T-cell (primary cell): ENCODE data around the gene BCAS3. TPM values are rescaled to one million over a fixed set of nuclear protein-coding genes. Genes with fewer than 3 reads are reported as not detected.
A peak's percentile ranks its signal among the peaks of the same experiment; 100 is the strongest.

Experiments
- ATAC-seq, 4 experiments: fragments of 200-7000 bp in 3 of 4; fragments of 150-1000 bp in 1 of 4; cut with Tn5 transposase; replicated peaks in 1 of 4; 1 replicate in 3 of 4; 2 replicates in 1 of 4; pipeline ENCODE4 v1.10.0; 2021; ENCODE audit warnings: moderate library complexity in 3 of 4, mild to moderate bottlenecking in 2 of 4, moderate number of reproducible peaks in 1 of 4
- CTCF ChIA-PET, 2 donors: fragments of 300-600 bp; sonication (Branson Sonifier 250); formaldehyde crosslinking; loops; one replicate each; lab custom pipeline; 2022; ENCODE audit warnings: antibody characterized with exemption in 2 of 2; lab: Charles Lee
- POLR2A ChIA-PET, 2 donors: fragments of 300-600 bp; sonication (Branson Sonifier 250); formaldehyde crosslinking; loops; one replicate each; lab custom pipeline; 2022; ENCODE audit warnings: antibody characterized with exemption in 2 of 2; lab: Charles Lee
- DNase-seq, 35 experiments: peaks; one replicate each; pipeline versions ENCODE4 v3.0.0 to v3.0.0-alpha.2; 2013 to 2023
- H3K27ac ChIP-seq: one replicate; pipeline ENCODE4 v1.5.1; 2013; ENCODE audit warnings: low read length
- H3K27me3 ChIP-seq, 2 experiments: replicated peaks in 1 of 2; 1 replicate in 1 of 2; 2 replicates in 1 of 2; pipeline versions ENCODE4 v1.6.1 to v1.7.0; 2013; ENCODE audit warnings: low read length in 1 of 2, mixed read lengths in 1 of 2; ENCODE audit not compliant: control insufficient read depth in 2 of 2, insufficient read depth in 2 of 2; ENCODE audit errors: extremely low read depth in 1 of 2
- H3K36me3 ChIP-seq, 2 donors: 1 replicate in 1 of 2; 2 replicates in 1 of 2; pipeline versions ENCODE4 v1.6.1 to v1.7.0; 2013; ENCODE audit warnings: low read length in 1 of 2; ENCODE audit not compliant: control insufficient read depth in 2 of 2, insufficient read depth in 1 of 2; ENCODE audit errors: extremely low read depth in 1 of 2
- H3K4me1 ChIP-seq, 2 experiments: 1 replicate in 1 of 2; 2 replicates in 1 of 2; pipeline versions ENCODE4 v1.6.1 to v1.7.0; 2013; ENCODE audit warnings: low read length in 2 of 2, mixed read lengths in 1 of 2; ENCODE audit not compliant: insufficient read depth in 2 of 2, control insufficient read depth in 1 of 2; ENCODE audit errors: extremely low read depth in 1 of 2
- H3K4me3 ChIP-seq, 2 donors: 1 replicate in 1 of 2; 2 replicates in 1 of 2; pipeline versions ENCODE4 v1.5.1 to v1.7.0; 2013; ENCODE audit warnings: mild to moderate bottlenecking in 2 of 2, low read length in 1 of 2, moderate library complexity in 1 of 2; ENCODE audit not compliant: control insufficient read depth in 1 of 2; ENCODE audit errors: extremely low read depth in 1 of 2
- H3K9me3 ChIP-seq: 2 replicates; pipeline ENCODE4 v1.7.0; 2013
- H3K27ac Mint-ChIP-seq, 2 donors: one replicate each; pipeline ENCODE4 v1.8.0; 2020 to 2021; ENCODE audit warnings: mild to moderate bottlenecking in 2 of 2, mixed read lengths in 2 of 2
- H3K27me3 Mint-ChIP-seq, 2 donors: one replicate each; pipeline ENCODE4 v1.8.0; 2021 to 2022; ENCODE audit warnings: mixed read lengths in 2 of 2
- H3K36me3 Mint-ChIP-seq: one replicate; pipeline ENCODE4 v1.8.0; 2021; ENCODE audit warnings: mixed read lengths
- H3K4me1 Mint-ChIP-seq, 3 donors: one replicate each; pipeline ENCODE4 v1.8.0; 2020 to 2022; ENCODE audit warnings: mixed read lengths in 3 of 3, mild to moderate bottlenecking in 1 of 3
- H3K4me3 Mint-ChIP-seq, 3 donors: one replicate each; pipeline ENCODE4 v1.8.0; 2020 to 2022; ENCODE audit warnings: mild to moderate bottlenecking in 3 of 3, mixed read lengths in 3 of 3, moderate library complexity in 3 of 3
- H3K9me3 Mint-ChIP-seq, 3 donors: one replicate each; pipeline ENCODE4 v1.8.0; 2020 to 2022; ENCODE audit warnings: mixed read lengths in 3 of 3
- WGBS: methylation state at CpG from one replicate; pipeline ENCODE4 v1.1.5; 2013; ENCODE audit warnings: missing lambda C conversion rate; ENCODE audit not compliant: insufficient coverage; 5-methylcytosine and 5-hydroxymethylcytosine counted together
- total RNA-seq, 35 experiments: library from RNA in 6 of 35; stranded (reverse) in 6 of 35; fragments of 120-200 nt in 1 of 35; gene quantifications; one replicate each; pipeline versions ENCODE4 v1.2.1 to v1.2.4 and lab custom pipeline; 2013 to 2026

The BCAS3 gene
- total RNA-seq, 5 donors from 2014 or later (not counting 1 experiment from before 2014, with no cell fraction given): 33.8 to 57.8 (median 38.1) TPM

DNA sequence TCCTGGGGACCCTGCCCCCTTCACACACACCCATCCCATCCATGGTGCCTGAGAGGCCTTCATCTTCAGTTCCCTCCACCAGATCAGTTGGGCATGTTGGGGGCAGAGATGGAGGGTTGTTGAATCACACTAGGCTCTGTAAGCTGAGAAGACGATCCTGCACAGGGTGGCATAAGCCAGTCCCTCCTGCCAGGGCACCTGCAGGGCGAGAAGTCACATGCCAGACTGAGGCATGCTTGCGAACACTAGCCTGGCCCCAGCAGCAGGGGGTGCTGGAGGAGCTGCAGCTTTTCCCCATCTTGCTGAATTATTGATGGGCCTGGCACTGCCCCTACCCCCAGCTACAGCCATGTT lies 715.9 kb downstream of the BCAS3 start:
- DNase-seq: no peak
- Mint-ChIP-seq H3K27me3 (peaks cover 15 to 35% of the 10 kb centered on the region in 2 donors), H3K36me3 (peaks cover 9% of the 10 kb centered on the region), H3K4me1 (peaks cover 16 to 22% (median 20%) of the 10 kb centered on the region in 3 donors), H3K27ac (no peak overlapping the region), H3K4me3 (no peak overlapping the region), H3K9me3 (no peaks in the 10 kb centered on the region)
- H3K4me1 ChIP-seq: peaks cover 6 to 28% of the 10 kb centered on the region in 2 experiments
- peaks cover 6 to 75% of the 10 kb centered on the region in 2 experiments for H3K27me3 ChIP-seq
- no peak for ATAC-seq
- no peaks in the 10 kb centered on the region for H3K9me3 ChIP-seq
- 67% methylated on average over 1 of the region's 3 CpGs for WGBS
- H3K27ac ChIP-seq: no peak overlapping the region
- POLR2A ChIA-PET: no interaction called here
- CTCF ChIA-PET: no interaction called here
- no peaks in the 10 kb centered on the region for H3K36me3 ChIP-seq
- no peak overlapping the region for H3K4me3 ChIP-seq

DNA sequence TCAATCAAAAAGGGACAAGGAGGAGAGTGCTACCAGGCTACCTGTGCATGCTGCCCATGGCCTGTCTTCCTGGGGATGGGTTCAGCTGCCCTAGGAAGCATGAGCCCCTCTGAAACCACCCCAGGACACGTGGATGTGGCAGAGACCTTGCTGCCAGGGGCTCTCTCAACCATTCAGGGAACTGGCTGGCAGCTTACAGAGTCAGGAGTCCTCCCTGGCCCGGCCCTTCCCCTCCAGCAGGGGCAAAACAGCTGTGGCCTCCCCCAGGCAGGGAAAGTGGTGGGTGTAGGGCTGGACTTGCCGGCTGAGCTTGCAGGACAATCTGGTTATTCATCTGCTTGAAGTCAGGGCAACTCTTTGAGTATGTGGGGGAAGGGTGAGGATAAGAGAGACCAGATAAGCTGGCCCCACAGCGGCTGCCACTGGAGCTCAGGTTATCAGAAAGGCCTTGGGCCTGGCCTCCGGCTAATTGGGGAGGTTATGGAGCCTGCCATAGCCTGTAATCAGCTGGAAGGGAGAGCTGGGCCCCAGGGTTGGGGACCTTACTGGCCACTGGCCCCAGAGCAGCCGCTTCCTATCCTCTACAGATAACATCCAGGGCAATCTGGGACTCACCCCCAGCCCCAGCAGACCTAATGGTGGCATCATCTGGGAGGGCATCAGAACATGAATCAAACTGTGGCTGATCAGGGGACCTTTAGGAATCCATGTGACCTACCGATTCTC lies 716.4 kb downstream of the BCAS3 start:
- ATAC-seq: no peak
- Mint-ChIP-seq H3K36me3 (peaks cover 9% of the 10 kb centered on the region), H3K9me3 (no peaks in the 10 kb centered on the region), H3K4me1 (peaks cover 19 to 22% (median 21%) of the 10 kb centered on the region in 3 donors), H3K4me3 (no peak overlapping the region), H3K27me3 (peaks cover 17 to 37% of the 10 kb centered on the region in 2 donors), H3K27ac (no peak overlapping the region)
- no peaks in the 10 kb centered on the region for H3K36me3 ChIP-seq
- 87% methylated on average over 5 of the region's 7 CpGs for WGBS
- peaks cover 6 to 76% of the 10 kb centered on the region in 2 experiments for H3K27me3 ChIP-seq
- H3K4me1 ChIP-seq: peaks cover 10 to 34% of the 10 kb centered on the region in 2 experiments
- no peaks in the 10 kb centered on the region for H3K9me3 ChIP-seq
- H3K27ac ChIP-seq: no peak overlapping the region
- DNase-seq: no peak
- H3K4me3 ChIP-seq: no peak overlapping the region
- POLR2A ChIA-PET: no interaction called here
- CTCF ChIA-PET: no interaction called here

DNA sequence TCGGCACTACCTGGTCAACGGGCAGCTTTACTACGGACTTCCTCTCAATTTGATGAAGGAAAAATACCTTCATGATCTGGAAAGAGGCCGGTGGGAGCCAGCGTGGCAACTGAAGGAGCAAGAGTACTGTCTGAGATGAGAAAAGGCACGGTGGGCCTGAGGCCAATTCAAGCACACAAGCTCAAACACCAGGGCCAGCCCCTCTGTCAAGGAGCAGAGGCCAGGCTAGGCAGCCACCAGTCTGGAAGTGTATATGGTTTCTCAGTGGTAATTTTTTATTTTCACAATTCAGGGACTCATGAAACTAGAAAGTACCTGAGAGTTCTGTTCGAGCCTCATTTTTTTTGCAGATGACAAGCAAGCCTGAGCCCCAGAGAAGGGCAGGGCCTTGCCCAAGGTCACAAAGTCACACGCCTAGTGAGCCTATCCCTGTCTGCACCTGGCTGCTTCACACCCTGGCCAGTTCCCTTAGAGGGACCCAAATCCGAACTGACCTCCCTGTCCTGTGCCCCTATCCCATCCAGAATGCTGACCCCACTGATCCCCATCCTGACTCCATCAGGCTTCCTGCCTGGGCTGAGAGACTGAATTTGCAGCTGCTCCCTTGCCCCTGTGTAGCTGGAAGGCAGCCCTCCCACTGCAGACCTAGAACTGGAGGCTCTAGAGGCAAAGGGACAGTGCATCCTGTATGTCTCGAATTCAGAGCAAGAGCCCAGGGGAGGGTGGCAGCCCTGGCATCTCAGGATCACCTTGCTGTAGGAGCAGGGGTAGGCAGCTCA lies 717.2 kb downstream of the BCAS3 start:
- Histone ChIP-seq H3K36me3 (no peaks in the 10 kb centered on the region), H3K27me3 (peaks cover 6 to 75% of the 10 kb centered on the region in 2 experiments), H3K4me1 (peaks cover 10 to 34% of the 10 kb centered on the region in 2 experiments), H3K9me3 (no peaks in the 10 kb centered on the region), H3K27ac (no peak overlapping the region), H3K4me3 (no peak overlapping the region)
- Mint-ChIP-seq H3K36me3 (peaks cover 9% of the 10 kb centered on the region), H3K27me3 (peaks cover 13 to 36% of the 10 kb centered on the region in 2 donors), H3K9me3 (no peaks in the 10 kb centered on the region), H3K27ac (no peak overlapping the region), H3K4me1 (peaks cover 16 to 21% (median 17%) of the 10 kb centered on the region in 3 donors), H3K4me3 (peak overlapping the region in 1 of 3 donors; percentile 41)
- ATAC-seq (no peak), DNase-seq (no peak)
- POLR2A ChIA-PET: no interaction called here
- WGBS: 84% methylated on average over 9 of the region's 10 CpGs
- CTCF ChIA-PET: no interaction called here

DNA sequence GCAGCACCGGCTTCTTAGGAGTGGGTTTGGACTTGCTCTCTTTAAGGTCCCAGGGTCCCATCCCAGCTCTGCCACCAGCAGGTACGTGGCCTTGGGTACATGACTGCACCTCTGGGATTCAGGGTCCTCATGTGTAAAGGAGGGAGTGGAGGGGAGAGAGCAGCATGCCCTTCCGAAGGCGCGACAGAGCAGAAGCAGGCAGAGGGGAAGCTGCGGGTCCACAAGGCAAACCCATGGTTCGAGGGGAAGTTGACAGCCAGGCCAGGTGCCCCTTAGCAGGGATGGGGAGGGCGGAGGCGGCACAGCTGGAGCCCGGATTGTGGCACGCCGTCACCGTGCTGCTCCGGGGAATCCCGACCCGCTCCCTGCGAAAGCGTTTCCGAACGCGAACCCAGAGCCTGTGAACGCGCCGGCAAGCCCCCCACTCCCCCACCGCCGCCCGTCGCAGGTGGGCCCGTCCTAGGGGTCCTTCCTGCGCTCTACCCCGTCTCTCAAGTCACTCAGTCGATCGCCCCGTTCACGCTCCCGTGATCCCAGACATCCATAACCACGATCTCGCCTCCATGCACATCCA lies 717.8 kb downstream of the BCAS3 start:
- peaks cover 16 to 21% (median 17%) of the 10 kb centered on the region in 3 donors for H3K4me1 Mint-ChIP-seq
- H3K4me1 ChIP-seq: peaks cover 10 to 33% of the 10 kb centered on the region in 2 experiments
- H3K27ac Mint-ChIP-seq: peak overlapping the region in 1 of 2 donors; percentile 56
- H3K36me3 Mint-ChIP-seq: peaks cover 9% of the 10 kb centered on the region
- WGBS: 37% methylated on average over 33 of the region's 38 CpGs
- H3K4me3 Mint-ChIP-seq: peak overlapping the region in 1 of 3 donors; percentile 41
- H3K9me3 ChIP-seq: no peaks in the 10 kb centered on the region
- H3K4me3 ChIP-seq: no peak overlapping the region
- CTCF ChIA-PET: no interaction called here
- peaks cover 13 to 36% of the 10 kb centered on the region in 2 donors for H3K27me3 Mint-ChIP-seq
- no peaks in the 10 kb centered on the region for H3K36me3 ChIP-seq
- ATAC-seq (no peak), DNase-seq (no peak)
- H3K27me3 ChIP-seq: peaks cover 6 to 74% of the 10 kb centered on the region in 2 experiments
- H3K9me3 Mint-ChIP-seq: no peaks in the 10 kb centered on the region
- POLR2A ChIA-PET: no interaction called here
- no peak overlapping the region for H3K27ac ChIP-seq

DNA sequence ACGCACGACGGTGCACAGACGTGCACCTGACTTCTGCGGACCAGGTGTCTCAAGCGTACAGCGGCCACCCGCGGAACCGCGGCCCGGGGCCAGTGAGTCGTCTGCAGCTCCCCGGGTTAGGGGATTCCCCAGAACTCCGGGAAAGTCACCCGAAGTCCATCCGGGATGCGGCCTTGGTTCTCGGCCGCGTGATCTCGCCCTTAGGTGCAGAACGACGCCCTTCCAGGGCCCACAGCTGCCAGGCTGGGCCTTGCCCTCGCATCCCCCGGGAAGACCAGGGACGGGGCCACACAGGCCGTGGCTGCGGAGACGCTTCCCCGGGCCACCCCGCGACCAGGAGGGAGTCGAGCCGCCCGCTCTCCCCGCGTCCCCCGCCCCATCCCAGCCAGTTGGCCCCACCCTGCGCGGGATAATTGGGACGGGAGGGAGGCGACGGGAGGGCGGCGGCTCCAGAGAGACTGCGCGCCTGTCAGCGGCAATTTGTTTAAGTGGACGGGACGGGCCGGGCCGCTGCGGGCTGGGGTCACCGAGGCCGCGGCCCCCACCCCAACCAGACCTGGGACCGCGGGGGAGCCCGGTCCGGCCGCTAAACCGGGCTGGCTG lies 718.4 kb downstream of the BCAS3 start:
- Mint-ChIP-seq H3K9me3 (no peaks in the 10 kb centered on the region), H3K27ac (peak overlapping the region in 1 of 2 donors; percentile 56), H3K4me1 (peaks cover 19 to 27% (median 21%) of the 10 kb centered on the region in 3 donors), H3K36me3 (peaks cover 9% of the 10 kb centered on the region), H3K27me3 (peaks cover 18 to 42% of the 10 kb centered on the region in 2 donors), H3K4me3 (no peak overlapping the region)
- Histone ChIP-seq H3K27me3 (peaks cover 7 to 76% of the 10 kb centered on the region in 2 experiments), H3K4me1 (peaks cover 10 to 39% of the 10 kb centered on the region in 2 experiments), H3K4me3 (no peak overlapping the region), H3K27ac (no peak overlapping the region), H3K9me3 (no peaks in the 10 kb centered on the region), H3K36me3 (no peaks in the 10 kb centered on the region)
- DNase-seq: no peak
- no peak for ATAC-seq
- CTCF ChIA-PET: no interaction called here
- POLR2A ChIA-PET: no interaction called here
- WGBS: 14% methylated on average over 62 of the region's 63 CpGs

DNA sequence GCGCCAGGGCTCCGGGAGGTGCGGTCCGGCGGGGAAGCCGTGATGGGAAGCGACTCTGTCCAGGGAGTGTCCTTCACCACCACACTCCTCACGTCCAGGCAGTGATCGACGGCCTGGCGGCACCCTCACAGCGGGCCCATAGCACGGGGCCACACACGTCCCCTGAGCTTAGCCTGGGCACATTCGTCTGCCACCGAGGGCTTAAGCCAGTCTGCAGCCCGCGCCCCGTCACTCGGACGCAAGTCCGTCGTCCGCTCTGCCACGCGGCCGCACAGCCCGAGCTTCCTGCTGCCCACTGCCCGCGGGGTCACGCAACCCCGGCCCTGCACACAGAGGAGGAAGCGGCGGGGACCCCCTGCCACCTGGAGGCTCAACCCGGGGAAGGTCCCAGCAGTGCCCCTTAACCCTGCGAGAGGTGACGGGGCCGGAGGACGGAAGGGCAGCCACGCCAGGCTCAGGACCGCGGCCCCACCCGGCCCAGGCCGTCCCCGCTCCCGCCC lies 719.0 kb downstream of the BCAS3 start:
- POLR2A ChIA-PET: no interaction called here
- H3K27ac Mint-ChIP-seq: no peak overlapping the region
- no peak overlapping the region for H3K27ac ChIP-seq
- H3K27me3 Mint-ChIP-seq: peaks cover 24 to 47% of the 10 kb centered on the region in 2 donors
- 14% methylated on average over 46 of the region's 46 CpGs for WGBS
- no peak for DNase-seq
- H3K36me3 ChIP-seq: no peaks in the 10 kb centered on the region
- peaks cover 9 to 81% of the 10 kb centered on the region in 2 experiments for H3K27me3 ChIP-seq
- ATAC-seq: no peak
- H3K4me3 ChIP-seq: no peak overlapping the region
- H3K4me1 Mint-ChIP-seq: peaks cover 25 to 32% (median 26%) of the 10 kb centered on the region in 3 donors
- H3K4me3 Mint-ChIP-seq: no peak overlapping the region
- CTCF ChIA-PET: no interaction called here
- H3K9me3 Mint-ChIP-seq: no peaks in the 10 kb centered on the region
- peaks cover 9% of the 10 kb centered on the region for H3K36me3 Mint-ChIP-seq
- H3K4me1 ChIP-seq: peaks cover 10 to 45% of the 10 kb centered on the region in 2 experiments
- no peaks in the 10 kb centered on the region for H3K9me3 ChIP-seq
